Kidney glomerular epithelial cell (primary cell): ENCODE results near the gene GLRA2.

ENCODE experiments used
- DNase-seq: peaks from one replicate; lab custom pipeline; 2025; lab: John Stamatoyannopoulos, UW

Gene GLRA2

GRCh38 chrX:14700982-14701381 lies 171.6 kb downstream of the GLRA2 start:
- DNase-seq = no peak

- DNase-seq = no peak
These were observed 172.8 kb downstream of the GLRA2 start for GRCh38 chrX:14702145-14702544.

- DNase-seq = no peak
These were observed 182.8 kb downstream of the GLRA2 start for GRCh38 chrX:14712096-14712495.

- no peak for DNase-seq
These were observed 188.6 kb downstream of the GLRA2 start for GRCh38 chrX:14717949-14718348.

GRCh38 chrX:14718403-14718802 lies 189.1 kb downstream of the GLRA2 start:
- DNase-seq = no peak

- DNase-seq = no peak
These were observed 199.7 kb downstream of the GLRA2 start for GRCh38 chrX:14729058-14729457.

- no peak for DNase-seq
These were observed 209.3 kb downstream of the GLRA2 start for GRCh38 chrX:14738643-14739042.

- no peak for DNase-seq
These were observed 224.1 kb downstream of the GLRA2 start for GRCh38 chrX:14753441-14753840.

GRCh38 chrX:14758029-14758491 lies 228.7 kb downstream of the GLRA2 start:
- DNase-seq = no peak

- no peak for DNase-seq
These were observed 246.1 kb downstream of the GLRA2 start for GRCh38 chrX:14775416-14775815.

GRCh38 chrX:14776901-14777300 lies 247.6 kb downstream of the GLRA2 start:
- DNase-seq = no peak

GRCh38 chrX:14777525-14777924 lies 248.2 kb downstream of the GLRA2 start:
- no peak for DNase-seq

GRCh38 chrX:14779580-14779979 lies 250.2 kb downstream of the GLRA2 start:
- DNase-seq = no peak
